GM12892 (cell line): ENCODE data around the gene XIAP.

Experiments
- POLR2A ChIP-seq: IDR thresholded peaks from 2 replicates; pipeline ENCODE4 v1.6.1; 2011; ENCODE audit warnings: low read depth, low read length, control low read depth
- POLR2AphosphoS5 ChIP-seq: IDR thresholded peaks from 2 replicates; pipeline ENCODE4 v1.6.1; 2011; ENCODE audit warnings: low read depth, low read length, control low read depth
- TAF1 ChIP-seq: IDR thresholded peaks from 2 replicates; pipeline ENCODE4 v1.6.1; 2011; ENCODE audit warnings: low read depth, mild to moderate bottlenecking, control low read depth, low read length, borderline replicate concordance

- no peak for TF ChIP-seq POLR2AphosphoS5
- no peak for TF ChIP-seq POLR2A
- TF ChIP-seq TAF1: no peak
These were observed 83.2 kb downstream of the XIAP start for GRCh38 chrX:123943074-123943473.
